OCI-LY1 (cell line): ENCODE measurements around the gene CDH13.

Experiments
- H2AFZ ChIP-seq: fragments of 200-600 bp; sonication (generic), shearing (Covaris generic); 2 replicates; pipeline ENCODE4 v1.6.0; 2014; ENCODE audit warnings: antibody characterized with exemption, mild to moderate bottlenecking, low read length
- H3F3A ChIP-seq: fragments of 200-600 bp; sonication (generic), shearing (Covaris generic); 2 replicates; pipeline ENCODE4 v1.6.0; 2014; ENCODE audit warnings: mild to moderate bottlenecking, antibody characterized with exemption, low read length, moderate library complexity; ENCODE audit not compliant: insufficient read depth
- H3K27ac ChIP-seq: fragments of 200-600 bp; sonication (generic); 2 replicates; pipeline ENCODE4 v1.5.1; 2014; ENCODE audit warnings: low read length, mixed run types, mild to moderate bottlenecking, low read depth; ENCODE audit not compliant: poor library complexity, severe bottlenecking
- H3K27me3 ChIP-seq: fragments of 200-600 bp; sonication (generic); 2 replicates; pipeline ENCODE4 v1.6.0; 2014; ENCODE audit warnings: antibody characterized with exemption, mild to moderate bottlenecking, low read length, moderate library complexity; ENCODE audit not compliant: insufficient read depth
- H3K36me3 ChIP-seq: fragments of 200-600 bp; sonication (generic); 2 replicates; pipeline ENCODE4 v1.6.1; 2014; ENCODE audit warnings: mild to moderate bottlenecking, antibody characterized with exemption, low read length, moderate library complexity, mixed read lengths; ENCODE audit not compliant: insufficient read depth
- H3K4me1 ChIP-seq: fragments of 200-600 bp; sonication (generic); 2 replicates; pipeline ENCODE4 v1.5.1; 2014; ENCODE audit warnings: mild to moderate bottlenecking, low read length, moderate library complexity; ENCODE audit not compliant: insufficient read depth, severe bottlenecking
- H3K4me2 ChIP-seq: fragments of 200-600 bp; sonication (generic), shearing (Covaris generic); 2 replicates; pipeline ENCODE4 v1.6.1; 2014; ENCODE audit warnings: low read length
- H3K4me3 ChIP-seq: fragments of 200-600 bp; sonication (generic); 2 replicates; pipeline ENCODE4 v1.5.1; 2014; ENCODE audit warnings: low read length, low read depth, mild to moderate bottlenecking, mixed read lengths; ENCODE audit not compliant: poor library complexity, severe bottlenecking
- H3K79me2 ChIP-seq: fragments of 200-600 bp; shearing (Covaris generic); 2 replicates; pipeline ENCODE4 v1.6.1; 2016; ENCODE audit warnings: mixed run types, low read length, mixed read lengths; ENCODE audit not compliant: insufficient read depth
- H3K9ac ChIP-seq: fragments of 200-600 bp; sonication (generic), shearing (Covaris generic); 2 replicates; pipeline ENCODE4 v1.6.1; 2014; ENCODE audit warnings: mild to moderate bottlenecking, low read length, mixed read lengths
- H3K9me2 ChIP-seq: fragments of 200-600 bp; sonication (generic), shearing (Covaris generic); 2 replicates; pipeline ENCODE4 v1.6.1; 2014; ENCODE audit warnings: low read depth, mild to moderate bottlenecking, low read length, mixed read lengths
- H3K9me3 ChIP-seq: fragments of 200-600 bp; shearing (Covaris generic); 2 replicates; pipeline ENCODE4 v1.6.1; 2014; ENCODE audit warnings: low read length, mixed read lengths
- H4K20me1 ChIP-seq: fragments of 200-600 bp; sonication (generic), shearing (Covaris generic); 2 replicates; pipeline ENCODE4 v1.6.0; 2016; ENCODE audit warnings: mild to moderate bottlenecking, low read length; ENCODE audit not compliant: insufficient read depth
- CTCF ChIP-seq: fragments of 200-600 bp; sonication (generic), shearing (Covaris generic); IDR thresholded peaks from 2 replicates; pipeline ENCODE4 v1.5.1; 2017; ENCODE audit warnings: mild to moderate bottlenecking, antibody characterized with exemption, low read length, moderate library complexity, mixed read lengths
- EZH2 ChIP-seq: fragments of 200-600 bp; sonication (generic), shearing (Covaris generic); IDR thresholded peaks from 2 replicates; pipeline ENCODE4 v1.8.0; 2017; ENCODE audit warnings: borderline replicate concordance, mixed run types, mild to moderate bottlenecking, antibody characterized with exemption, low read length, moderate library complexity, mixed read lengths

The CDH13 gene

GRCh38 chr16:82900559-82900958 is 273.8 kb downstream of the CDH13 start:
- H2AFZ ChIP-seq, result no peak overlapping the region
- no peaks in the 10 kb centered on the region for H3K9me3 ChIP-seq
- no peak overlapping the region for H3K4me2 ChIP-seq
- no peaks in the 10 kb centered on the region for H3K4me1 ChIP-seq
- H3K9me2 ChIP-seq, result no peaks in the 10 kb centered on the region
- no peak for TF ChIP-seq CTCF
- no peak for TF ChIP-seq EZH2
- no peaks in the 10 kb centered on the region for H3K36me3 ChIP-seq
- no peaks in the 10 kb centered on the region for H3F3A ChIP-seq
- no peaks in the 10 kb centered on the region for H3K79me2 ChIP-seq
- H3K27ac ChIP-seq, result no peak overlapping the region
- H3K4me3 ChIP-seq, result no peak overlapping the region
- no peaks in the 10 kb centered on the region for H3K27me3 ChIP-seq
- H3K9ac ChIP-seq, result no peak overlapping the region
- H4K20me1 ChIP-seq, result no peaks in the 10 kb centered on the region

GRCh38 chr16:82911925-82912324 is 285.2 kb downstream of the CDH13 start:
- Histone ChIP-seq H3K27me3 (no peaks in the 10 kb centered on the region), H3K4me3 (no peak overlapping the region), H4K20me1 (no peaks in the 10 kb centered on the region), H3K36me3 (no peaks in the 10 kb centered on the region), H3F3A (no peaks in the 10 kb centered on the region), H3K9me2 (no peaks in the 10 kb centered on the region), H3K27ac (no peak overlapping the region), H3K79me2 (no peaks in the 10 kb centered on the region), H3K4me1 (no peaks in the 10 kb centered on the region), H2AFZ (no peak overlapping the region), H3K9ac (no peak overlapping the region), H3K9me3 (no peaks in the 10 kb centered on the region), H3K4me2 (no peak overlapping the region)
- no peak for TF ChIP-seq CTCF
- TF ChIP-seq EZH2, result no peak

GRCh38 chr16:82915139-82915824 is 288.5 kb downstream of the CDH13 start:
- H3K36me3 ChIP-seq, result no peaks in the 10 kb centered on the region
- H3F3A ChIP-seq, result no peaks in the 10 kb centered on the region
- no peak overlapping the region for H3K4me3 ChIP-seq
- H4K20me1 ChIP-seq, result no peaks in the 10 kb centered on the region
- no peaks in the 10 kb centered on the region for H3K9me3 ChIP-seq
- no peak overlapping the region for H3K27ac ChIP-seq
- no peak overlapping the region for H3K4me2 ChIP-seq
- H3K27me3 ChIP-seq, result no peaks in the 10 kb centered on the region
- H2AFZ ChIP-seq, result no peak overlapping the region
- H3K79me2 ChIP-seq, result no peaks in the 10 kb centered on the region
- no peaks in the 10 kb centered on the region for H3K4me1 ChIP-seq
- no peak for TF ChIP-seq EZH2
- no peak overlapping the region for H3K9ac ChIP-seq
- no peaks in the 10 kb centered on the region for H3K9me2 ChIP-seq
